Activated T-helper 1 cell treated with anti-CD3 and anti-CD28 coated beads, Interleukin-12 subunit alpha, Interleukin-12 subunit beta, Interleukin-2, Interleukin-4 antibody, amounts not matched to agents 30 ng/mL and 10 ng/mL and 1 ng/mL, durations not matched to agents 14 hours and 24 hours and 36 hours (primary cell): ENCODE data around the gene MS4A14. TPM values are rescaled to one million over a fixed set of nuclear protein-coding genes. Genes with fewer than 3 reads are reported as not detected.

Experiments used
- DNase-seq: peaks from one replicate; pipeline ENCODE4 v3.0.0; 2021; ENCODE audit warnings: low spot score
- H3K27ac Mint-ChIP-seq: one replicate; pipeline ENCODE4 v1.8.0; 2021; ENCODE audit warnings: mild to moderate bottlenecking, mixed read lengths
- H3K27me3 Mint-ChIP-seq: one replicate; pipeline ENCODE4 v1.8.0; 2022; ENCODE audit warnings: mild to moderate bottlenecking, moderate library complexity, mixed read lengths; ENCODE audit not compliant: insufficient read depth
- H3K36me3 Mint-ChIP-seq: one replicate; pipeline ENCODE4 v1.8.0; 2021; ENCODE audit warnings: low read depth, mixed read lengths
- H3K4me1 Mint-ChIP-seq: one replicate; pipeline ENCODE4 v1.8.0; 2021; ENCODE audit warnings: low read depth, mixed read lengths
- H3K4me3 Mint-ChIP-seq: one replicate; pipeline ENCODE4 v1.8.0; 2021; ENCODE audit warnings: mild to moderate bottlenecking, moderate library complexity, mixed read lengths
- H3K9me3 Mint-ChIP-seq: one replicate; pipeline ENCODE4 v1.8.0; 2021; ENCODE audit warnings: mixed read lengths
- intact Hi-C: fragments of 100-400 bp; cut with micrococcal nuclease; formaldehyde crosslinking; loops from one replicate; pipeline ENCODE4 v1.15.1; 2024
- total RNA-seq: library from RNA; stranded (reverse); gene quantifications from 2 replicates; pipeline ENCODE4 v1.2.3, GENCODE V29; 2022

The MS4A14 gene
- total RNA-seq, 1 donor from 2014 or later, result not detected

DNA sequence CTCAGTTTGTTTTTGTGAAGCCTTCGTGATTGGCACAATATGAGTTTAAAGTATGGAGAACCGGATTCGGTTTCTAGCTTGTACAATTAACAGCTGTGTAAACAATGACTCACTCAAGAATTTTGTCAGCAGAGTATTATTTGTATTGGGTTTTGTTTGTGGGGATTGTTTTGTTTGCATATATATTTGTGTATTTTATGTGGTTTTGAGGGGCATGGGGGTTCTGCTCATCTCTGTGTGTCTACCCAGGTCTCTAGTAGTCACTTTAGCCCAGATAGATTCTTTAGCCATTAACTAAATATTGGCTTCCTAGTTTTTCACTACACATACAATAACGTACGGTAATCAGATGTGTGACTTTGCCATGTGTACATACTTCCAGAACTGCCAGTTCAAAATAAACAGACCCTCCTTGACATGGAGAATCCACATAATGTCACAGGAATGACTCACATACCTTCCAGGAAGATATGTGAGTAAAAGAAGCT lies 25.4 kb upstream of the MS4A14 start:
- no peaks in the 10 kb centered on the region for H3K4me1 Mint-ChIP-seq
- no peaks in the 10 kb centered on the region for H3K9me3 Mint-ChIP-seq
- H3K36me3 Mint-ChIP-seq, result no peaks in the 10 kb centered on the region
- H3K27ac Mint-ChIP-seq, result no peak overlapping the region
- H3K4me3 Mint-ChIP-seq, result no peak overlapping the region
- no peaks in the 10 kb centered on the region for H3K27me3 Mint-ChIP-seq
- intact Hi-C loops, result no loop called here
- DNase-seq, result no peak

GRCh38 chr11:60371386-60371785 lies 24.9 kb upstream of the MS4A14 start:
- no peaks in the 10 kb centered on the region for H3K4me1 Mint-ChIP-seq
- H3K27ac Mint-ChIP-seq, result no peak overlapping the region
- no peaks in the 10 kb centered on the region for H3K27me3 Mint-ChIP-seq
- H3K36me3 Mint-ChIP-seq, result no peaks in the 10 kb centered on the region
- no peak overlapping the region for H3K4me3 Mint-ChIP-seq
- no peaks in the 10 kb centered on the region for H3K9me3 Mint-ChIP-seq
- no peak for DNase-seq
- intact Hi-C loops, result no loop called here

DNA sequence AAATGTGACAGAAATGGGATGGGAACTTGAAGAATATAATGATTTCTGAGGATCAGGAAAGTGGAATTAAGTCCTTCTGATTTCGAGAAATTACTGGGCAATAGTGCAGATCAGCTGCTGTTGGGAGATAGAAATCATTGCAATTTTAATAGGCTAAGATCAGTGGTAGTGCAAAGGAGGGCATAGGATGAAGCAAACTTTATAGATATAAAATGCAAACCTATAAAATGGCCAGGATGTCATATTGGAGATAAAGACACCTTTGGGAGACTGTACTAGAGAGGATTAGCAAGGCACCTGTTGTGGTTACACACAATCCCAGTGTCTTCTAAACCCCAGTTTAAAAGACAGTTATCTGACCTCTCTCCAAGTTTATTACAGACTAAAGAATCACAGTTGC lies 24.4 kb upstream of the MS4A14 start:
- no peak for DNase-seq
- intact Hi-C loops, result no loop called here
- Mint-ChIP-seq H3K27me3 (no peaks in the 10 kb centered on the region), H3K4me1 (no peaks in the 10 kb centered on the region), H3K9me3 (no peaks in the 10 kb centered on the region), H3K27ac (no peak overlapping the region), H3K4me3 (no peak overlapping the region), H3K36me3 (no peaks in the 10 kb centered on the region)

- Mint-ChIP-seq H3K4me3 (no peak overlapping the region), H3K36me3 (no peaks in the 10 kb centered on the region), H3K9me3 (no peaks in the 10 kb centered on the region), H3K27ac (no peak overlapping the region), H3K27me3 (no peaks in the 10 kb centered on the region), H3K4me1 (peaks cover 1% of the 10 kb centered on the region)
- intact Hi-C loops, result no loop called here
- DNase-seq, result no peak
These were observed 23.5 kb upstream of the MS4A14 start for GRCh38 chr11:60372767-60373166.

GRCh38 chr11:60375316-60375715 lies 20.9 kb upstream of the MS4A14 start:
- intact Hi-C loops, result no loop called here
- peaks cover 10% of the 10 kb centered on the region for H3K4me1 Mint-ChIP-seq
- no peaks in the 10 kb centered on the region for H3K9me3 Mint-ChIP-seq
- no peaks in the 10 kb centered on the region for H3K36me3 Mint-ChIP-seq
- peaks cover 4% of the 10 kb centered on the region for H3K27me3 Mint-ChIP-seq
- DNase-seq, result no peak
- H3K27ac Mint-ChIP-seq, result no peak overlapping the region
- H3K4me3 Mint-ChIP-seq, result no peak overlapping the region

DNA sequence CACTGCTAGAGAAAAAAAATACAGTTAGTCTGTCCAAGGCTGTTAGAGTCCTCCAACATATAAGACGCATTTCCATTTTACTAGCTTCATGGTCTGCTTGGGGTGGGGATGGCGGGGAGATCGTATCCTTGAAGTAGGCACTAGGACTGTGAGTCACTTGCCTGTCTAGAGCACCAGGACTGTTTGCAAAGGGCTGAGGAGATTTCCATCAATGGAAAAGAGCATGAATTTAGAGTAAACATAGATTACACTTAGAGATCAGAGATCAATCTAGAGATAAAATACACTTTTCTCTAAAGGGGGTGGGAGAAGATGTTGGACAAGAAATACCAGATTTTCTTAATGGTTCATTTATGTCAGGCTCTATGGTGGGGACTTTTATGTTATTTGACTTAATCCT lies 19.7 kb upstream of the MS4A14 start:
- H3K27ac Mint-ChIP-seq, result no peak overlapping the region
- H3K36me3 Mint-ChIP-seq, result no peaks in the 10 kb centered on the region
- peaks cover 9% of the 10 kb centered on the region for H3K27me3 Mint-ChIP-seq
- intact Hi-C loops, result no loop called here
- H3K4me1 Mint-ChIP-seq, result peaks cover 10% of the 10 kb centered on the region
- DNase-seq, result no peak
- H3K9me3 Mint-ChIP-seq, result no peaks in the 10 kb centered on the region
- no peak overlapping the region for H3K4me3 Mint-ChIP-seq

- no peaks in the 10 kb centered on the region for H3K9me3 Mint-ChIP-seq
- no peak overlapping the region for H3K27ac Mint-ChIP-seq
- peaks cover 9% of the 10 kb centered on the region for H3K27me3 Mint-ChIP-seq
- no peaks in the 10 kb centered on the region for H3K36me3 Mint-ChIP-seq
- intact Hi-C loops, result no loop called here
- H3K4me3 Mint-ChIP-seq, result no peak overlapping the region
- H3K4me1 Mint-ChIP-seq, result peaks cover 10% of the 10 kb centered on the region
- DNase-seq, result no peak
These were observed 18.7 kb upstream of the MS4A14 start for GRCh38 chr11:60377401-60378136.

- Mint-ChIP-seq H3K27ac (no peak within 1 kb of the TSS), H3K4me1 (peaks cover 10% of the 10 kb centered on the region), H3K36me3 (no peaks in the 10 kb centered on the region), H3K9me3 (no peaks in the 10 kb centered on the region), H3K4me3 (no peak within 1 kb of the TSS), H3K27me3 (peaks cover 9% of the 10 kb centered on the region)
- no peak for DNase-seq
- intact Hi-C loops, result no loop called here
These were observed 17.9 kb upstream of the MS4A14 start, which contains the start of gene MS4A7 for GRCh38 chr11:60378354-60378753. Gene MS4A7 (plus strand): TSS chr11:60378532. CDS start chr11:60383142, 4,610 bp downstream.

GRCh38 chr11:60389279-60389910 lies 6.9 kb upstream of the MS4A14 start:
- Mint-ChIP-seq H3K27me3 (peaks cover 1% of the 10 kb centered on the region), H3K9me3 (no peaks in the 10 kb centered on the region), H3K4me1 (no peaks in the 10 kb centered on the region), H3K4me3 (no peak overlapping the region), H3K27ac (no peak overlapping the region), H3K36me3 (no peaks in the 10 kb centered on the region)
- intact Hi-C loops, result no loop called here
- DNase-seq, result no peak

- Mint-ChIP-seq H3K27ac (no peak overlapping the region), H3K4me3 (no peak overlapping the region), H3K36me3 (no peaks in the 10 kb centered on the region), H3K4me1 (no peaks in the 10 kb centered on the region), H3K9me3 (no peaks in the 10 kb centered on the region), H3K27me3 (peaks cover 1% of the 10 kb centered on the region)
- no peak for DNase-seq
- intact Hi-C loops, result no loop called here
These were observed 5.8 kb upstream of the MS4A14 start for GRCh38 chr11:60390419-60390818.

- Mint-ChIP-seq H3K27me3 (peaks cover 1% of the 10 kb centered on the region), H3K4me3 (no peak overlapping the region), H3K36me3 (no peaks in the 10 kb centered on the region), H3K27ac (no peak overlapping the region), H3K4me1 (no peaks in the 10 kb centered on the region), H3K9me3 (no peaks in the 10 kb centered on the region)
- DNase-seq, result no peak
- intact Hi-C loops, result no loop called here
These were observed 3.9 kb upstream of the MS4A14 start for GRCh38 chr11:60392361-60392760.

DNA sequence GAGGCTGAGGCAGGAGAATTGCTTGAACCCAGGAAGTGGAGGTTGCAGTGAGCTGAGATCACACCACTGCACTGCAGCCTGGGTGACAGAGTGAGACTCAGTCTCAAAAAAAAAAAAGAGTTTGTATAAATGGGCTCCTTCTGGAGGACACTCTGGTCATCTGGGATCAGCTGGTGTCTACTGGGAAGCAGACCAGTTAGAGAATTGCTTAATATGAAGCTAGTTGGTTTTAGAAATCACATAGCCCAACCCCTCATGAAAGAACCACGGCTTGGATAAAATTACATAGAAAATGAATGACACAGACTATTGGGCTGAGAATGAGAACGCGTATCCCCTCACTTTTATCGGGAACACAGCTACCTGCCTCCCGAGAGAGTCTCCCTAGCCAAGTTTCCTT lies 3.2 kb upstream of the MS4A14 start:
- no peak overlapping the region for H3K4me3 Mint-ChIP-seq
- H3K27me3 Mint-ChIP-seq, result peaks cover 1% of the 10 kb centered on the region
- H3K4me1 Mint-ChIP-seq, result no peaks in the 10 kb centered on the region
- H3K9me3 Mint-ChIP-seq, result no peaks in the 10 kb centered on the region
- H3K27ac Mint-ChIP-seq, result no peak overlapping the region
- no peak for DNase-seq
- intact Hi-C loops, result no loop called here
- H3K36me3 Mint-ChIP-seq, result no peaks in the 10 kb centered on the region

GRCh38 chr11:60394666-60395380 lies 1.4 kb upstream of the MS4A14 start:
- H3K27ac Mint-ChIP-seq, result no peak overlapping the region
- no peak overlapping the region for H3K4me3 Mint-ChIP-seq
- DNase-seq, result no peak
- no peaks in the 10 kb centered on the region for H3K36me3 Mint-ChIP-seq
- intact Hi-C loops, result no loop called here
- H3K9me3 Mint-ChIP-seq, result no peaks in the 10 kb centered on the region
- H3K27me3 Mint-ChIP-seq, result peaks cover 1% of the 10 kb centered on the region
- H3K4me1 Mint-ChIP-seq, result no peaks in the 10 kb centered on the region
